ENCODE data around the gene HSD17B14. TPM values are rescaled to one million over a fixed set of nuclear protein-coding genes. Genes with fewer than 3 reads are reported as not detected.

The HSD17B14 gene
- total and polyA plus RNA-seq, 2 of the 8 experiments (the other 6 are each of a cell fraction or from before 2014, with no cell fraction given) = 8.4 to 25.5 TPM

- Histone ChIP-seq H2BK20ac (ENCODE audit: low read length) (no peak overlapping the region), H3K9me3 (ENCODE audit: insufficient read depth in 2 of 2, low read depth in 1 of 2, low read length in 1 of 2) (no peaks in the 10 kb centered on the region), H3K56ac (replicated peaks; ENCODE audit: insufficient read length, low read depth, low read length) (no peak overlapping the region), H4K20me1 (replicated peaks in 1 of 2; ENCODE audit: control insufficient read depth in 1 of 2, insufficient read depth in 2 of 2, low read length in 2 of 2) (peaks cover 4 to 11% of the 10 kb centered on the region in 2 experiments), H3K4me1 (replicated peaks in 1 of 4; ENCODE audit: control insufficient read depth in 3 of 4, insufficient read depth in 4 of 4, low read length in 3 of 4) (peaks cover 0 to 6% (median 2%) of the 10 kb centered on the region in 4 experiments; a peak in 2 of 7 replicates), H2BK12ac (ENCODE audit: low read depth, low read length) (no peak overlapping the region), H3K79me1 (ENCODE audit: low read depth, low read length) (peaks cover 6% of the 10 kb centered on the region), H3K27me3 (replicated peaks in 1 of 4; ENCODE audit: control insufficient read depth in 3 of 4, extremely low read depth in 1 of 4, insufficient read depth in 3 of 4, low read length in 3 of 4) (no peaks in the 10 kb centered on the region), H2AFZ (ENCODE audit: low read length) (no peak overlapping the region), H3K18ac (ENCODE audit: extremely low read depth, low read length) (no peak overlapping the region), H3K27ac (ENCODE audit: low read depth, low read length) (no peak overlapping the region), H4K91ac (replicated peaks; ENCODE audit: insufficient read length, low read length) (no peak overlapping the region), H3K4ac (replicated peaks; ENCODE audit: insufficient read length, low read depth, low read length) (no peak overlapping the region), H3K14ac (ENCODE audit: insufficient read length) (no peak overlapping the region), H4K5ac (ENCODE audit: insufficient read length, low read depth, low read length) (no peak overlapping the region), H3K23me2 (ENCODE audit: low read depth, low read length) (no peaks in the 10 kb centered on the region), H3K4me3 (ENCODE audit: extremely low read depth in 1 of 4, insufficient read depth in 2 of 4, low read depth in 3 of 4, low read length in 4 of 4) (no peak overlapping the region), H3K4me2 (ENCODE audit: insufficient read depth in 1 of 2, low read depth in 2 of 2, low read length in 2 of 2) (no peak overlapping the region), H2BK120ac (replicated peaks; ENCODE audit: low read depth, low read length) (no peak overlapping the region), H2BK5ac (ENCODE audit: low read depth, low read length) (no peak overlapping the region), H2AK5ac (ENCODE audit: low read depth, low read length) (no peak overlapping the region), H2BK15ac (ENCODE audit: low read length) (no peak overlapping the region), H3K23ac (ENCODE audit: insufficient read length) (no peak overlapping the region), H3K36me3 (ENCODE audit: control insufficient read depth in 2 of 4, insufficient read depth in 4 of 4, low read length in 3 of 4) (peaks cover 9 to 23% (median 15%) of the 10 kb centered on the region in 4 experiments; a peak in 7 of 8 replicates), H3K79me2 (ENCODE audit: control insufficient read depth in 1 of 2, insufficient read depth in 2 of 2, low read length in 2 of 2) (peaks cover under 1 to 7% of the 10 kb centered on the region in 2 experiments; a peak in 3 of 4 replicates), H4K8ac (ENCODE audit: extremely low read depth, insufficient read depth, low read length) (no peak overlapping the region), H3K9ac (replicated peaks in 1 of 4; ENCODE audit: extremely low read depth in 1 of 4, low read depth in 3 of 4, low read length in 3 of 4) (no peak overlapping the region)
- DNase-seq (ENCODE audit: low read depth in 1 of 2, low spot score in 2 of 2) (no peak), FAIRE-seq (no peak)
- TF ChIP-seq SP1 (IDR thresholded peaks at IDR 0.05; ENCODE audit: low read depth, low read length) (no peak), CHD2 (IDR thresholded peaks at IDR 0.05; ENCODE audit: low read length) (no peak), ATF3 (IDR thresholded peaks at IDR 0.05; ENCODE audit: insufficient read depth, low read depth, low read length) (no peak), PHF8 (conservative IDR thresholded peaks at IDR 0.05; ENCODE audit: low read depth, low read length) (no peak), BRCA1 (IDR thresholded peaks at IDR 0.05; ENCODE audit: low read depth, low read length) (no peak), KDM5A (IDR thresholded peaks at IDR 0.05; ENCODE audit: low read length) (no peak), TCF12 (IDR thresholded peaks at IDR 0.05; ENCODE audit: low read depth, low read length) (no peak), POU5F1 (IDR thresholded peaks at IDR 0.05; ENCODE audit: low read depth, low read length) (no peak), SIRT6 (IDR thresholded peaks at IDR 0.05; ENCODE audit: low read length) (no peak), GTF2F1 (IDR thresholded peaks at IDR 0.05; ENCODE audit: borderline replicate concordance, low read depth, low read length) (no peak)
- CTCF ChIA-PET (ENCODE audit: partially characterized antibody) = interaction anchor here (0.6 to 1.6 kb wide), 10 partner anchors 26 to 696 kb away, joined by 3 to 5 read pairs (median 3); partner anchors contain the start of gene BAX
- POLR2A ChIA-PET (ENCODE audit: partially characterized antibody) = interaction anchor here (1.0 to 3.1 kb wide), 6 partner anchors 10 to 85 kb away, joined by 3 to 12 read pairs (median 6); partner anchors contain the start of genes PLEKHA4 and TULP2
- 88% methylated on average over 12 of the region's 13 CpGs; no CpG with 5 or more reads in 1 of the 2 experiments for WGBS, 2 experiments (ENCODE audit: extremely low coverage in 1 of 2, insufficient coverage in 1 of 2, insufficient read length in 1 of 2, insufficient replicate concordance in 2 of 2, low coverage in 1 of 2, low lambda C conversion rate in 2 of 2, missing lambda C conversion rate in 1 of 2)
Observed at GRCh38 chr19:48879025-48879637, 42.8 kb upstream of the HSD17B14 start.

All from H1 (cell line).